Fibroblast of lung (primary cell): ENCODE results near the gene STARD3NL. TPM values are rescaled to one million over a fixed set of nuclear protein-coding genes. Genes with fewer than 3 reads are reported as not detected.

Experiments used
- DNase-seq, 2 donors: peaks; one replicate each; pipeline versions ENCODE4 v3.0.0 to v3.0.0-alpha.2; 2010; ENCODE audit warnings: low read depth in 2 of 2
- H2AFZ ChIP-seq: 2 replicates; pipeline ENCODE4 v1.5.1; 2012; ENCODE audit warnings: low read length, control low read depth, inconsistent platforms
- H3K27ac ChIP-seq: 2 replicates; pipeline ENCODE4 v1.5.1; 2011; ENCODE audit warnings: low read length, control low read depth; ENCODE audit not compliant: insufficient read depth
- H3K27me3 ChIP-seq: 2 replicates; pipeline ENCODE4 v1.5.1; 2011; ENCODE audit warnings: mild to moderate bottlenecking, low read length; ENCODE audit not compliant: control insufficient read depth, insufficient read depth
- H3K36me3 ChIP-seq: 2 replicates; pipeline ENCODE4 v1.5.1; 2011; ENCODE audit warnings: low read length; ENCODE audit not compliant: control insufficient read depth, insufficient read depth
- H3K4me1 ChIP-seq: 2 replicates; pipeline ENCODE4 v1.5.1; 2011; ENCODE audit warnings: low read length; ENCODE audit not compliant: control insufficient read depth, insufficient read depth; ENCODE audit errors: extremely low read depth
- H3K4me2 ChIP-seq: 2 replicates; pipeline ENCODE4 v1.5.1; 2011; ENCODE audit warnings: low read length, control low read depth; ENCODE audit not compliant: insufficient read depth; ENCODE audit errors: extremely low read depth
- H3K4me3 ChIP-seq, 4 experiments: fragments of 200-600 bp in 1 of 4; sonication (generic) in 1 of 4; replicated peaks in 1 of 4; 2 replicates each; pipeline ENCODE4 v1.5.1; 2011 to 2016; ENCODE audit warnings: low read length in 4 of 4, low read depth in 3 of 4, mild to moderate bottlenecking in 3 of 4, control low read depth in 2 of 4, inconsistent platforms in 1 of 4, mixed read lengths in 1 of 4; ENCODE audit not compliant: insufficient read depth in 1 of 4; ENCODE audit errors: control extremely low read depth in 1 of 4
- H3K79me2 ChIP-seq: 2 replicates; pipeline ENCODE4 v1.5.1; 2012; ENCODE audit warnings: mild to moderate bottlenecking, low read length, inconsistent platforms; ENCODE audit not compliant: control insufficient read depth, insufficient read depth
- H3K9ac ChIP-seq: 2 replicates; pipeline ENCODE4 v1.5.1; 2011; ENCODE audit warnings: mild to moderate bottlenecking, low read length, control low read depth; ENCODE audit not compliant: insufficient read depth
- H3K9me3 ChIP-seq: 2 replicates; pipeline ENCODE4 v1.5.1; 2012; ENCODE audit warnings: low read depth, low read length; ENCODE audit not compliant: control insufficient read depth, insufficient read depth
- H4K20me1 ChIP-seq: 2 replicates; pipeline ENCODE4 v1.5.1; 2011; ENCODE audit warnings: low read length; ENCODE audit not compliant: control insufficient read depth, insufficient read depth; ENCODE audit errors: extremely low read depth
- EZH2 ChIP-seq: IDR thresholded peaks from 2 replicates; pipeline ENCODE4 v1.5.1; 2012; ENCODE audit warnings: low read length, control low read depth, mild to moderate bottlenecking; ENCODE audit errors: missing control alignments
- polyA plus RNA-seq, 2 donors: library from polyadenylated mRNA; depleted of rRNA in 1 of 2; stranded (reverse) in 1 of 2; unstranded in 1 of 2; fragments of >200 nt; gene quantifications; 2 replicates each; pipeline ENCODE4 v1.2.1, GENCODE V29; 2011 to 2012; ENCODE audit warnings: missing spikeins in 1 of 2
- total RNA-seq: library from RNA; depleted of rRNA; stranded (reverse); fragments of >200 nt; gene quantifications from 2 replicates; pipeline ENCODE4 v1.2.1, GENCODE V29; 2014
- TF ChIP-seq, protein P1 (sequence below), 2 donors: IDR thresholded peaks in 1 of 2; conservative IDR thresholded peaks in 1 of 2; 1 replicate in 1 of 2; 2 replicates in 1 of 2; pipeline ENCODE4 v1.5.1; 2011 to 2012; ENCODE audit warnings: low read length in 2 of 2, control low read depth in 1 of 2, inconsistent platforms in 1 of 2, low read depth in 1 of 2, mild to moderate bottlenecking in 1 of 2

The STARD3NL gene
- total and polyA plus RNA-seq, 2 donors (not counting 1 experiment from before 2014, with no cell fraction given), result 71.9 to 105 TPM

DNA sequence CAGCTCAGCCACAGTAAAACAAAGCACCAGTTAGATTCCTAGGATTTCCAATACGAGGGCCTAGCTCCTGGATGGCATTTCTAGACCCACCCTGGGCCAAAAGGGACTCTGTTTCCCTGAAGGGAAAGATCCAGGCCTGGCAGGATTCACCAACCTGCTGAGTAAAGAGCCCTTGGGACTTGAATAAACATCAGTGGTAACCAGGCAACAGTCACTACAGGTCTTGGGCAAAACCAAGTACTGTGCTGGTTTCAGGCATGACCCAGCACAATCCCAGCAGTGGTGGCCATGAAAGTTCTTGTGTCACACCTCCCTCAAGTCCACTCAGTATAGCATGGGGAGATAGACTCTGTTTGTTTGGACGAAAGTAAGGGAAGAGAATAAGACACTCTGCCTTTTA is 31.0 kb upstream of the STARD3NL start:
- Histone ChIP-seq H2AFZ (no peak overlapping the region), H3K4me2 (no peak overlapping the region), H4K20me1 (no peaks in the 10 kb centered on the region), H3K36me3 (no peaks in the 10 kb centered on the region), H3K27ac (no peak overlapping the region), H3K9ac (no peak overlapping the region), H3K4me3 (no peak overlapping the region), H3K27me3 (no peaks in the 10 kb centered on the region), H3K79me2 (no peaks in the 10 kb centered on the region), H3K4me1 (no peaks in the 10 kb centered on the region), H3K9me3 (no peaks in the 10 kb centered on the region)
- TF ChIP-seq, protein P1, sequence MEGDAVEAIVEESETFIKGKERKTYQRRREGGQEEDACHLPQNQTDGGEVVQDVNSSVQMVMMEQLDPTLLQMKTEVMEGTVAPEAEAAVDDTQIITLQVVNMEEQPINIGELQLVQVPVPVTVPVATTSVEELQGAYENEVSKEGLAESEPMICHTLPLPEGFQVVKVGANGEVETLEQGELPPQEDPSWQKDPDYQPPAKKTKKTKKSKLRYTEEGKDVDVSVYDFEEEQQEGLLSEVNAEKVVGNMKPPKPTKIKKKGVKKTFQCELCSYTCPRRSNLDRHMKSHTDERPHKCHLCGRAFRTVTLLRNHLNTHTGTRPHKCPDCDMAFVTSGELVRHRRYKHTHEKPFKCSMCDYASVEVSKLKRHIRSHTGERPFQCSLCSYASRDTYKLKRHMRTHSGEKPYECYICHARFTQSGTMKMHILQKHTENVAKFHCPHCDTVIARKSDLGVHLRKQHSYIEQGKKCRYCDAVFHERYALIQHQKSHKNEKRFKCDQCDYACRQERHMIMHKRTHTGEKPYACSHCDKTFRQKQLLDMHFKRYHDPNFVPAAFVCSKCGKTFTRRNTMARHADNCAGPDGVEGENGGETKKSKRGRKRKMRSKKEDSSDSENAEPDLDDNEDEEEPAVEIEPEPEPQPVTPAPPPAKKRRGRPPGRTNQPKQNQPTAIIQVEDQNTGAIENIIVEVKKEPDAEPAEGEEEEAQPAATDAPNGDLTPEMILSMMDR (conservative IDR thresholded peaks at IDR 0.05 in 1 of 2, IDR thresholded peaks at IDR 0.05 in 1 of 2; ENCODE audit: low read depth in 1 of 2, low read length in 2 of 2), result no peak
- TF ChIP-seq EZH2, result no peak
- no peak for DNase-seq

DNA sequence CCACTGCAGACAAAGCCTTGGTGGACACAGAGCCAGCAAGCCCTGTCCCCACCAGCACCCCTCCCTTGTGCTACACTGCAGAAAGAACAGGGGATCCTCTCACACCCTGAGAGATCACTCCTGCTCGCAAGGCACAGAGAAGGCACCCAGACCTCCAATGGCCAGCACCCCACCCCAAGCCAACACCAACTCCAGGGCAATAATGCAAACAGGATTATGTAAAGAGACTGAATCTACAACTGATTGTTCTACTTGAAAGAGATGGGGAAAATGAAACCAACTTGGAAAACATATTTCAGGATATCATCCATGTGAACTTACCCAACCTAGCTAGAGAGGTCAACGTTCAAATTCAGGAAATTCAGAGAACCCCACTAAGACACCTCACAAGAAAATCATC is 26.5 kb upstream of the STARD3NL start:
- no peak overlapping the region for H3K4me2 ChIP-seq
- no peaks in the 10 kb centered on the region for H3K79me2 ChIP-seq
- no peak overlapping the region for H3K27ac ChIP-seq
- H2AFZ ChIP-seq, result no peak overlapping the region
- no peaks in the 10 kb centered on the region for H3K9me3 ChIP-seq
- H3K9ac ChIP-seq, result no peak overlapping the region
- no peaks in the 10 kb centered on the region for H3K27me3 ChIP-seq
- no peaks in the 10 kb centered on the region for H3K36me3 ChIP-seq
- TF ChIP-seq EZH2, result no peak
- TF ChIP-seq, protein P1 (conservative IDR thresholded peaks at IDR 0.05 in 1 of 2, IDR thresholded peaks at IDR 0.05 in 1 of 2; ENCODE audit: low read depth in 1 of 2, low read length in 2 of 2), result no peak
- no peaks in the 10 kb centered on the region for H3K4me1 ChIP-seq
- H3K4me3 ChIP-seq, result no peak overlapping the region
- no peak for DNase-seq
- H4K20me1 ChIP-seq, result no peaks in the 10 kb centered on the region

DNA sequence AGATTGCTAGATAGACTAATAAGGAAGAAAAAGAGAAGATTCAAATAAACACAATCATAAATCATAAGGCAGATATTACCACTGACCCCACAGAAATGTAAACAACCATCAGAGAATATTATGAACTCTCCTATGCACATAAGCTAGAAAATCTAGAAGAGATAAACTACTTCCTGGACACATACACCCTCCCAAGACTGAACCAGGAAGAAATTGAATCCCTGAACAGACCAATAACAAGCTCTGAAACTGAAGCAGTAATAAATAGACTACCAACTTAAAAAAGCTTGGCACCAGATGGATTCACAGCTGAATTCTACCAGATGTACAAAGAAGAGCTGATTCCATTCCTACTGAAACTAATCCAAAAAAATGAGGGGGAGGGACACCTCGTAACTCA is 24.5 kb upstream of the STARD3NL start:
- Histone ChIP-seq H3K9me3 (no peaks in the 10 kb centered on the region), H3K79me2 (no peaks in the 10 kb centered on the region), H3K9ac (no peak overlapping the region), H3K4me3 (no peak overlapping the region), H3K4me2 (no peak overlapping the region), H3K27ac (no peak overlapping the region), H3K4me1 (no peaks in the 10 kb centered on the region), H2AFZ (no peak overlapping the region), H4K20me1 (no peaks in the 10 kb centered on the region), H3K36me3 (no peaks in the 10 kb centered on the region), H3K27me3 (no peaks in the 10 kb centered on the region)
- TF ChIP-seq EZH2, result no peak
- TF ChIP-seq, protein P1 (conservative IDR thresholded peaks at IDR 0.05 in 1 of 2, IDR thresholded peaks at IDR 0.05 in 1 of 2; ENCODE audit: low read depth in 1 of 2, low read length in 2 of 2), result no peak
- DNase-seq, result no peak
